IMR-90 (cell line): ENCODE results near the gene CAVIN4. TPM values are rescaled to one million over a fixed set of nuclear protein-coding genes. Genes with fewer than 3 reads are reported as not detected.
A peak's percentile ranks its signal among the peaks of the same experiment; 100 is the strongest.

Experiments
- ATAC-seq: fragments of 200-7000 bp; cut with Tn5 transposase; 2 replicates; pipeline ENCODE4 v1.9.1; 2020; ENCODE audit warnings: low read depth, mild to moderate bottlenecking, moderate library complexity
- BruUV-seq: library from RNA; stranded (reverse); fragments of 400-500 nt; replicated peaks from 2 replicates; lab custom pipeline; 2021; lab: Mats Ljungman, UMichigan
- CTCF ChIA-PET: fragments of 300-600 bp; formaldehyde crosslinking; extraction: SDS; loops from one replicate; lab custom pipeline; 2021; ENCODE audit warnings: antibody characterized with exemption; lab: Yijun Ruan, JAX
- POLR2A ChIA-PET: fragments of 300-600 bp; sonication (Branson Sonifier 250); formaldehyde crosslinking; loops from one replicate; lab custom pipeline; 2022; ENCODE audit warnings: antibody characterized with exemption; ENCODE audit not compliant: unreplicated experiment; lab: Charles Lee
- DNase-seq: peaks from one replicate; pipeline ENCODE4 v3.0.0; 2013
- H2AFZ ChIP-seq: replicated peaks from 2 replicates; pipeline ENCODE3; 2013; ENCODE audit warnings: low read length, mild to moderate bottlenecking; ENCODE audit not compliant: poor library complexity
- H2AK5ac ChIP-seq: 2 replicates; pipeline ENCODE4 v1.6.1; 2013; ENCODE audit warnings: low read depth, low read length, inconsistent platforms
- H2AK9ac ChIP-seq: replicated peaks from 2 replicates; pipeline ENCODE3; 2013; ENCODE audit warnings: mild to moderate bottlenecking, low read depth, low read length, moderate library complexity; ENCODE audit not compliant: poor library complexity
- H2BK120ac ChIP-seq: 2 replicates; pipeline ENCODE4 v1.6.1; 2013; ENCODE audit warnings: low read depth, low read length, inconsistent platforms
- H2BK15ac ChIP-seq: 3 replicates; pipeline ENCODE4 v1.6.1; 2013; ENCODE audit warnings: low read depth, low read length, inconsistent platforms
- H2BK20ac ChIP-seq: 2 replicates; pipeline ENCODE4 v1.6.1; 2013; ENCODE audit warnings: low read depth, mild to moderate bottlenecking, inconsistent platforms, low read length, moderate library complexity
- H2BK5ac ChIP-seq: 2 replicates; pipeline ENCODE4 v1.6.1; 2013; ENCODE audit warnings: mild to moderate bottlenecking, low read depth, low read length, inconsistent platforms; ENCODE audit not compliant: poor library complexity, severe bottlenecking
- H3K14ac ChIP-seq: replicated peaks from 2 replicates; pipeline ENCODE4 v1.6.1; 2013; ENCODE audit warnings: low read depth, low read length, inconsistent platforms
- H3K18ac ChIP-seq: 2 replicates; pipeline ENCODE4 v1.6.1; 2013; ENCODE audit warnings: low read depth, low read length, control low read depth
- H3K23ac ChIP-seq: 2 replicates; pipeline ENCODE4 v1.6.1; 2013; ENCODE audit warnings: low read depth, low read length, inconsistent platforms
- H3K27ac ChIP-seq: 2 replicates; pipeline ENCODE4 v1.5.1; 2013; ENCODE audit warnings: mild to moderate bottlenecking, control low read depth, low read length; ENCODE audit not compliant: insufficient read depth
- H3K27me3 ChIP-seq: 2 replicates; pipeline ENCODE4 v1.6.1; 2013; ENCODE audit warnings: low read length; ENCODE audit not compliant: control insufficient read depth, insufficient read depth
- H3K36me3 ChIP-seq: 2 replicates; pipeline ENCODE4 v1.6.1; 2013; ENCODE audit warnings: low read length, mixed read lengths; ENCODE audit not compliant: control insufficient read depth, insufficient read depth
- H3K4ac ChIP-seq: 2 replicates; pipeline ENCODE4 v1.6.1; 2013; ENCODE audit warnings: low read depth, low read length, inconsistent platforms
- H3K4me1 ChIP-seq: 2 replicates; pipeline ENCODE4 v1.6.1; 2013; ENCODE audit warnings: low read length, mixed read lengths; ENCODE audit not compliant: control insufficient read depth, insufficient read depth
- H3K4me2 ChIP-seq: 2 replicates; pipeline ENCODE4 v1.6.1; 2013; ENCODE audit warnings: low read depth, mild to moderate bottlenecking, control low read depth, low read length, moderate library complexity
- H3K4me3 ChIP-seq: 2 replicates; pipeline ENCODE4 v1.5.1; 2013; ENCODE audit warnings: low read depth, mild to moderate bottlenecking, control low read depth, low read length, moderate library complexity; ENCODE audit not compliant: insufficient read depth
- H3K56ac ChIP-seq: 2 replicates; pipeline ENCODE4 v1.6.1; 2013; ENCODE audit warnings: low read length, inconsistent platforms; ENCODE audit not compliant: insufficient read depth; ENCODE audit errors: extremely low read depth
- H3K79me1 ChIP-seq, 2 experiments: 2 replicates each; pipeline ENCODE4 v1.6.1; 2013; ENCODE audit warnings: low read length in 2 of 2, inconsistent platforms in 1 of 2, low read depth in 1 of 2
- H3K9ac ChIP-seq: 2 replicates; pipeline ENCODE4 v1.6.1; 2013; ENCODE audit warnings: low read depth, low read length, control low read depth
- H3K9me1 ChIP-seq: 2 replicates; pipeline ENCODE4 v1.6.1; 2013; ENCODE audit warnings: low read length, inconsistent platforms; ENCODE audit not compliant: insufficient read depth
- H3K9me3 ChIP-seq: 2 replicates; pipeline ENCODE4 v1.6.1; 2013; ENCODE audit warnings: low read length; ENCODE audit not compliant: control insufficient read depth, insufficient read depth
- H4K20me1 ChIP-seq: 2 replicates; pipeline ENCODE4 v1.6.1; 2013; ENCODE audit warnings: low read length, inconsistent platforms; ENCODE audit not compliant: insufficient read depth
- H4K5ac ChIP-seq: 2 replicates; pipeline ENCODE4 v1.6.1; 2013; ENCODE audit warnings: mild to moderate bottlenecking, low read depth, low read length, control low read depth
- H4K8ac ChIP-seq, 2 experiments: 2 replicates each; pipeline ENCODE4 v1.6.1; 2013; ENCODE audit warnings: low read depth in 2 of 2, low read length in 2 of 2, control low read depth in 1 of 2, inconsistent platforms in 1 of 2
- H4K91ac ChIP-seq: 2 replicates; pipeline ENCODE4 v1.6.1; 2013; ENCODE audit warnings: low read depth, low read length, inconsistent platforms; ENCODE audit not compliant: insufficient read depth
- CEBPB ChIP-seq: IDR thresholded peaks from 2 replicates; pipeline ENCODE4 v1.6.1; 2012; ENCODE audit warnings: low read depth, low read length, improper control_type of control experiment
- FOS ChIP-seq: fragments of 150-350 bp; IDR thresholded peaks from 2 replicates; pipeline ENCODE4 v1.6.1; 2016; ENCODE audit warnings: low read depth, low read length
- MAZ ChIP-seq: IDR thresholded peaks from 2 replicates; pipeline ENCODE4 v1.6.1; 2012; ENCODE audit warnings: low read depth, mild to moderate bottlenecking, low read length, improper control_type of control experiment, moderate library complexity, borderline replicate concordance
- MXI1 ChIP-seq: IDR thresholded peaks from 2 replicates; pipeline ENCODE4 v1.6.1; 2012; ENCODE audit warnings: low read depth, mild to moderate bottlenecking, low read length, moderate library complexity, borderline replicate concordance
- RAD21 ChIP-seq: IDR thresholded peaks from 2 replicates; pipeline ENCODE4 v1.6.1; 2012; ENCODE audit warnings: low read length, improper control_type of control experiment
- RCOR1 ChIP-seq: IDR thresholded peaks from 2 replicates; pipeline ENCODE4 v1.6.1; 2012; ENCODE audit warnings: mild to moderate bottlenecking, low read length, improper control_type of control experiment; ENCODE audit not compliant: insufficient replicate concordance
- RFX5 ChIP-seq: IDR thresholded peaks from 2 replicates; pipeline ENCODE4 v1.8.0; 2012; ENCODE audit warnings: low read depth, mild to moderate bottlenecking, low read length, moderate library complexity
- WGBS, 2 experiments: methylation state at CpG; one replicate each; pipeline versions ENCODE4 v1.1.5 to v1.1.7; 2013; ENCODE audit warnings: missing lambda C conversion rate in 2 of 2; ENCODE audit not compliant: insufficient read length in 1 of 2; ENCODE audit errors: extremely low coverage in 2 of 2; 5-methylcytosine and 5-hydroxymethylcytosine counted together
- dilution Hi-C: fragments of 300-500 bp; cut with HindIII; formaldehyde crosslinking; loops from one replicate; pipeline ENCODE4 v1.14.3; 2018; ENCODE audit warnings: low sequenced_read_pairs; ENCODE audit not compliant: unreplicated experiment
- in situ Hi-C: fragments of 300-500 bp; cut with MboI; formaldehyde crosslinking; loops from 3 replicates; pipeline ENCODE4 v1.14.3; 2019; ENCODE audit warnings: low sequenced_read_pairs, inconsistent platforms, mixed read lengths
- intact Hi-C: fragments of 100-400 bp; cut with micrococcal nuclease; formaldehyde crosslinking; loops from 2 replicates; pipeline ENCODE4 v1.10.0; 2022
- polyA plus RNA-seq, 3 experiments: library from polyadenylated mRNA; depleted of rRNA; stranded (reverse); fragments of >200 nt; gene quantifications; 2 replicates each; pipeline ENCODE4 v1.2.3, GENCODE V29; 2012; ENCODE audit warnings: low replicate concordance in 1 of 3
- total RNA-seq: library from RNA; depleted of rRNA; stranded (reverse); fragments of >200 nt; gene quantifications from 2 replicates; pipeline ENCODE4 v1.2.3, GENCODE V29; 2012

The CAVIN4 gene
- total and polyA plus RNA-seq, 2 of the 4 experiments (the other 2 are of a cell fraction): 2.2 to 2.6 TPM

GRCh38 chr9:100600521-100601079 is 22.7 kb downstream of the CAVIN4 start:
- Histone ChIP-seq H2BK120ac (no peak overlapping the region), H3K4me1 (peaks cover 1% of the 10 kb centered on the region; the same call in 1 of the 2 replicates), H2BK15ac (no peak overlapping the region), H4K91ac (no peak overlapping the region), H3K23ac (no peak overlapping the region), H3K27ac (no peak overlapping the region), H3K79me1 (no peaks in the 10 kb centered on the region; a peak in 1 of 4 replicates), H3K4me2 (no peak overlapping the region), H3K4ac (no peak overlapping the region), H3K4me3 (no peak overlapping the region), H3K36me3 (no peaks in the 10 kb centered on the region), H4K8ac (no peak overlapping the region), H2AFZ (peak overlapping the region; percentile 56), H2AK5ac (no peak overlapping the region), H3K14ac (no peak overlapping the region), H3K9me1 (no peaks in the 10 kb centered on the region), H3K9me3 (no peaks in the 10 kb centered on the region), H4K20me1 (no peaks in the 10 kb centered on the region), H2BK5ac (no peak overlapping the region), H2AK9ac (no peak overlapping the region), H3K27me3 (no peaks in the 10 kb centered on the region; the same call in 1 of the 2 replicates), H3K56ac (no peak overlapping the region), H3K9ac (no peak overlapping the region), H4K5ac (no peak overlapping the region), H3K18ac (no peak overlapping the region), H2BK20ac (no peak overlapping the region)
- no peak for ATAC-seq
- intact Hi-C loops: loop anchor here (10.0 kb wide), 1 partner anchor 634 kb away; no protein-coding TSS in a partner anchor
- dilution Hi-C loops: no loop called here
- in situ Hi-C loops: no loop called here
- ChIA-PET CTCF (interaction anchor here (0.6 to 2.8 kb wide), 6 partner anchors 9 to 711 kb away, joined by 3 to 38 read pairs (median 4); no protein-coding TSS in a partner anchor), POLR2A (no interaction called here)
- no peak for TF ChIP-seq CEBPB
- TF ChIP-seq MXI1: no peak
- TF ChIP-seq RFX5: no peak
- TF ChIP-seq RAD21: no peak
- no peak for TF ChIP-seq MAZ
- no peak for TF ChIP-seq RCOR1
- TF ChIP-seq FOS: no peak
- 76% methylated on average over 3 of the region's 7 CpGs; no CpG with 5 or more reads in 1 of the 2 experiments for WGBS, 2 experiments
- no peak for DNase-seq
- no TSS peak for BruUV-seq
